ENCODE results near the gene TGFB1I1.

DNA sequence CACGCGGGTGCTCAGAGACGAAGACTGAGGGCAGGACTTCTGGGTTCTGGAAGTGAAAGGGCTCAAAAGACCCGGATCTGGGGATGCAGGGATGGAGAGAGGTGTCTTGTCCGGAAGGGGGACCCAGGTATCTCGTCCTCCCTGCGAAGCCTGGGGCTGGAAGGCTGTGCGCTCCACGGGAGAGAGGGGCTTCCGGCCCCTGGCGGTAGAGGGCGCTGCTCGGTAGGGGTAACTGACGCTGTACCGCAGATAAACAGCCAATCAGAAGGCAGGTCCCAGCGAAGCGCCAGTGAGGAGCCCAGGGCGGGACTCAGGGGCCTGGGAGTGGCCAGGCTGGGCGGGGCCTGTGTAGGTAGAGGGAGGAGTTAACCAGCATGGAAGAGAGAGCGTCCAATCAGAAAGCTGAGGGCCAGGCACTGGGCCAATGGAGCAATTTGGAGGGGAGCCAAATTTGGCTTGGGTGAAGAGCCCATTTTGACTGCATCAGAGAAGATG, 804 bp downstream of the TGFB1I1 start:
- TF ChIP-seq, protein P1, sequence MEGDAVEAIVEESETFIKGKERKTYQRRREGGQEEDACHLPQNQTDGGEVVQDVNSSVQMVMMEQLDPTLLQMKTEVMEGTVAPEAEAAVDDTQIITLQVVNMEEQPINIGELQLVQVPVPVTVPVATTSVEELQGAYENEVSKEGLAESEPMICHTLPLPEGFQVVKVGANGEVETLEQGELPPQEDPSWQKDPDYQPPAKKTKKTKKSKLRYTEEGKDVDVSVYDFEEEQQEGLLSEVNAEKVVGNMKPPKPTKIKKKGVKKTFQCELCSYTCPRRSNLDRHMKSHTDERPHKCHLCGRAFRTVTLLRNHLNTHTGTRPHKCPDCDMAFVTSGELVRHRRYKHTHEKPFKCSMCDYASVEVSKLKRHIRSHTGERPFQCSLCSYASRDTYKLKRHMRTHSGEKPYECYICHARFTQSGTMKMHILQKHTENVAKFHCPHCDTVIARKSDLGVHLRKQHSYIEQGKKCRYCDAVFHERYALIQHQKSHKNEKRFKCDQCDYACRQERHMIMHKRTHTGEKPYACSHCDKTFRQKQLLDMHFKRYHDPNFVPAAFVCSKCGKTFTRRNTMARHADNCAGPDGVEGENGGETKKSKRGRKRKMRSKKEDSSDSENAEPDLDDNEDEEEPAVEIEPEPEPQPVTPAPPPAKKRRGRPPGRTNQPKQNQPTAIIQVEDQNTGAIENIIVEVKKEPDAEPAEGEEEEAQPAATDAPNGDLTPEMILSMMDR (conservative IDR thresholded peaks at IDR 0.05; ENCODE audit: low read depth, low read length): peak; percentile 73
- TF ChIP-seq MAZ (IDR thresholded peaks at IDR 0.05; ENCODE audit: borderline replicate concordance, low read depth, low read length) (no peak; the same call in 1 of the 2 replicates), POLR2A (IDR thresholded peaks at IDR 0.05; ENCODE audit: low read depth, low read length) (peak; percentile 57; the same call in 1 of the 2 replicates), MAFK (IDR thresholded peaks at IDR 0.05; ENCODE audit: low read depth, low read length) (no peak)
